K562 (cell line): ENCODE data around the gene SLC7A14. TPM values are rescaled to one million over a fixed set of nuclear protein-coding genes. Genes with fewer than 3 reads are reported as not detected.

Experiments
- MNT ChIP-seq, 2 experiments: fragments of 450-650 bp; conservative IDR thresholded peaks; 2 replicates each; pipeline ENCODE4 v1.6.1; 2017; ENCODE audit warnings: mild to moderate bottlenecking in 2 of 2, moderate library complexity in 2 of 2
- ZNF280B ChIP-seq: fragments of 250-450 bp; sonication (Bioruptor Pico); IDR thresholded peaks from 2 replicates; pipeline ENCODE4 v1.5.1; 2021; ENCODE audit warnings: mild to moderate bottlenecking
- ZNF407 ChIP-seq: fragments of 450-650 bp; IDR thresholded peaks from 2 replicates; pipeline ENCODE4 v1.6.1; 2016; ENCODE audit warnings: low read depth
- ZNF780A ChIP-seq: fragments of 250-450 bp; sonication (Bioruptor Pico); IDR thresholded peaks from 2 replicates; pipeline ENCODE4 v1.5.0; 2021; ENCODE audit warnings: mild to moderate bottlenecking
- polyA plus RNA-seq, 8 experiments: library from polyadenylated mRNA; depleted of rRNA in 4 of 8; stranded (reverse) in 5 of 8; unstranded in 3 of 8; fragments of >200 nt; fragmentation: Nextera tagmentation in 2 of 8; fragmentation: Illumina TruSeq in 1 of 8; extraction: Ambion mirVana in 2 of 8; extraction: Trizol in 1 of 8; gene quantifications; 2 replicates each; pipeline versions ENCODE4 v1.2.1 to v1.2.3, GENCODE V29; 2011 to 2014; ENCODE audit warnings: inconsistent platforms in 1 of 8, missing spikeins in 1 of 8
- total RNA-seq, 7 experiments: library from RNA; depleted of rRNA in 6 of 7; stranded (reverse); fragments of >200 nt in 6 of 7; fragmentation: Illumina TruSeq in 2 of 7; extraction: Trizol in 2 of 7; gene quantifications; 2 replicates each; pipeline versions ENCODE4 v1.2.1 to v1.2.3, GENCODE V29; 2011 to 2021; ENCODE audit warnings: low replicate concordance in 1 of 7

The SLC7A14 gene
- total and polyA plus RNA-seq, 9 of the 15 experiments (the other 6 are each of a cell fraction or from before 2014, with no cell fraction given) = not detected

GRCh38 chr3:170458285-170458684, 127.6 kb downstream of the SLC7A14 start (continued):
- TF ChIP-seq ZNF407 (no peak), ZNF280B (no peak), ZNF780A (CRISPR knock-in tag) (no peak), MNT (conservative IDR thresholded peaks at IDR 0.05) (no peak)
